HCT116 (cell line): ENCODE results near the gene STMND1.

Source experiments
- FOSL1 ChIP-seq: IDR thresholded peaks from 2 replicates; pipeline ENCODE4 v1.6.1; 2012; ENCODE audit warnings: low read depth
- POLR2AphosphoS5 ChIP-seq: IDR thresholded peaks from 2 replicates; pipeline ENCODE4 v1.6.1; 2011; ENCODE audit warnings: mild to moderate bottlenecking, low read depth, low read length, moderate library complexity
- RAD21 ChIP-seq: IDR thresholded peaks from 2 replicates; pipeline ENCODE4 v1.6.1; 2012; ENCODE audit warnings: low read depth, mild to moderate bottlenecking
- REST ChIP-seq: IDR thresholded peaks from 2 replicates; pipeline ENCODE4 v1.6.1; 2012; ENCODE audit warnings: low read depth
- YY1 ChIP-seq: IDR thresholded peaks from 2 replicates; pipeline ENCODE4 v1.6.1; 2011; ENCODE audit warnings: low read length, low read depth, moderate library complexity, mild to moderate bottlenecking; ENCODE audit not compliant: insufficient replicate concordance; ENCODE audit errors: extremely low read depth
- ZNF274 ChIP-seq: fragments of 200-500 bp; sonication (Bioruptor generic); IDR thresholded peaks from 2 replicates; pipeline ENCODE4 v1.6.1; 2014; ENCODE audit warnings: mild to moderate bottlenecking, low read depth, low read length, inconsistent platforms
- TF ChIP-seq, protein P1 (sequence below), 3 experiments: fragments of 200-600 bp in 1 of 3; sonication (generic) in 1 of 3; IDR thresholded peaks in 2 of 3; conservative IDR thresholded peaks in 1 of 3; 2 replicates each; pipeline ENCODE4 v1.5.1; 2012 to 2017; ENCODE audit warnings: low read depth in 2 of 3, low read length in 2 of 3, antibody characterized with exemption in 1 of 3, borderline replicate concordance in 1 of 3, control low read depth in 1 of 3, mild to moderate bottlenecking in 1 of 3, mixed read lengths in 1 of 3, mixed run types in 1 of 3, moderate library complexity in 1 of 3; ENCODE audit not compliant: insufficient read depth in 1 of 3

- TF ChIP-seq, protein P1, sequence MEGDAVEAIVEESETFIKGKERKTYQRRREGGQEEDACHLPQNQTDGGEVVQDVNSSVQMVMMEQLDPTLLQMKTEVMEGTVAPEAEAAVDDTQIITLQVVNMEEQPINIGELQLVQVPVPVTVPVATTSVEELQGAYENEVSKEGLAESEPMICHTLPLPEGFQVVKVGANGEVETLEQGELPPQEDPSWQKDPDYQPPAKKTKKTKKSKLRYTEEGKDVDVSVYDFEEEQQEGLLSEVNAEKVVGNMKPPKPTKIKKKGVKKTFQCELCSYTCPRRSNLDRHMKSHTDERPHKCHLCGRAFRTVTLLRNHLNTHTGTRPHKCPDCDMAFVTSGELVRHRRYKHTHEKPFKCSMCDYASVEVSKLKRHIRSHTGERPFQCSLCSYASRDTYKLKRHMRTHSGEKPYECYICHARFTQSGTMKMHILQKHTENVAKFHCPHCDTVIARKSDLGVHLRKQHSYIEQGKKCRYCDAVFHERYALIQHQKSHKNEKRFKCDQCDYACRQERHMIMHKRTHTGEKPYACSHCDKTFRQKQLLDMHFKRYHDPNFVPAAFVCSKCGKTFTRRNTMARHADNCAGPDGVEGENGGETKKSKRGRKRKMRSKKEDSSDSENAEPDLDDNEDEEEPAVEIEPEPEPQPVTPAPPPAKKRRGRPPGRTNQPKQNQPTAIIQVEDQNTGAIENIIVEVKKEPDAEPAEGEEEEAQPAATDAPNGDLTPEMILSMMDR (IDR thresholded peaks at IDR 0.05 in 2 of 3, conservative IDR thresholded peaks at IDR 0.05 in 1 of 3; ENCODE audit: borderline replicate concordance in 1 of 3, insufficient read depth in 1 of 3, low read depth in 2 of 3, low read length in 2 of 3): no peak
- TF ChIP-seq POLR2AphosphoS5: no peak
- no peak for TF ChIP-seq YY1
- no peak for TF ChIP-seq RAD21
- TF ChIP-seq FOSL1: no peak
- no peak for TF ChIP-seq REST
- no peak for TF ChIP-seq ZNF274
These were observed 20.6 kb upstream of the STMND1 start for GRCh38 chr6:17081273-17081672.
